Trophoblast cell (in vitro differentiated cells and primary cell): Measurements from ENCODE around the gene WNT3.

Experiments
- DNase-seq, 2 donors: peaks; one replicate each; pipeline ENCODE4 v3.0.0-alpha.2; 2016
- H2AFZ ChIP-seq: 2 replicates; pipeline ENCODE4 v1.6.1; 2013; ENCODE audit warnings: low read length, moderate library complexity, mild to moderate bottlenecking; ENCODE audit not compliant: insufficient read depth, poor library complexity
- H2AK5ac ChIP-seq: 2 replicates; pipeline ENCODE4 v1.6.1; 2013; ENCODE audit warnings: mild to moderate bottlenecking, low read length
- H2BK120ac ChIP-seq: 2 replicates; pipeline ENCODE4 v1.6.1; 2013; ENCODE audit warnings: low read length, mild to moderate bottlenecking, moderate library complexity; ENCODE audit not compliant: insufficient read depth, poor library complexity
- H2BK12ac ChIP-seq: 2 replicates; pipeline ENCODE4 v1.6.1; 2013; ENCODE audit warnings: mild to moderate bottlenecking, low read length, moderate library complexity
- H2BK5ac ChIP-seq: 2 replicates; pipeline ENCODE4 v1.6.1; 2013; ENCODE audit warnings: low read length, low read depth, moderate library complexity, mild to moderate bottlenecking; ENCODE audit not compliant: poor library complexity
- H3K14ac ChIP-seq: 2 replicates; pipeline ENCODE4 v1.6.1; 2013; ENCODE audit warnings: mild to moderate bottlenecking, low read length
- H3K18ac ChIP-seq: 2 replicates; pipeline ENCODE4 v1.6.1; 2013; ENCODE audit warnings: mild to moderate bottlenecking, low read length
- H3K23ac ChIP-seq: 2 replicates; pipeline ENCODE4 v1.6.1; 2013; ENCODE audit warnings: low read length
- H3K27ac ChIP-seq: 2 replicates; pipeline ENCODE4 v1.5.1; 2013; ENCODE audit warnings: low read depth, mild to moderate bottlenecking, inconsistent platforms, low read length, moderate library complexity
- H3K27me3 ChIP-seq: 2 replicates; pipeline ENCODE4 v1.6.1; 2013; ENCODE audit warnings: inconsistent platforms, mild to moderate bottlenecking, low read length, moderate library complexity; ENCODE audit not compliant: insufficient read depth
- H3K36me3 ChIP-seq, 2 experiments: 1 replicate in 1 of 2; 2 replicates in 1 of 2; pipeline ENCODE4 v1.6.1; 2013; ENCODE audit warnings: low read length in 2 of 2, mild to moderate bottlenecking in 2 of 2, moderate library complexity in 1 of 2; ENCODE audit not compliant: insufficient read depth in 2 of 2, control insufficient read depth in 1 of 2
- H3K4ac ChIP-seq: 2 replicates; pipeline ENCODE4 v1.6.1; 2013; ENCODE audit warnings: low read depth, mild to moderate bottlenecking, low read length, moderate library complexity
- H3K4me1 ChIP-seq, 2 experiments: 1 replicate in 1 of 2; 2 replicates in 1 of 2; pipeline ENCODE4 v1.6.1; 2013; ENCODE audit warnings: low read length in 2 of 2, mild to moderate bottlenecking in 2 of 2, moderate library complexity in 1 of 2; ENCODE audit not compliant: insufficient read depth in 2 of 2, control insufficient read depth in 1 of 2
- H3K4me2 ChIP-seq: 2 replicates; pipeline ENCODE4 v1.6.1; 2013; ENCODE audit warnings: inconsistent platforms, mild to moderate bottlenecking, low read length, moderate library complexity
- H3K4me3 ChIP-seq: 2 replicates; pipeline ENCODE4 v1.5.1; 2013; ENCODE audit warnings: mild to moderate bottlenecking, low read depth, low read length, inconsistent platforms
- H3K79me1 ChIP-seq: one replicate; pipeline ENCODE4 v1.6.1; 2013; ENCODE audit warnings: low read length
- H3K79me2 ChIP-seq: 2 replicates; pipeline ENCODE4 v1.6.1; 2013; ENCODE audit warnings: low read length, mild to moderate bottlenecking; ENCODE audit not compliant: control insufficient read depth, insufficient read depth, poor library complexity
- H3K9ac ChIP-seq: 2 replicates; pipeline ENCODE4 v1.6.1; 2013; ENCODE audit warnings: mild to moderate bottlenecking, low read length
- H3K9me3 ChIP-seq: 2 replicates; pipeline ENCODE4 v1.6.1; 2013; ENCODE audit warnings: low read depth, mild to moderate bottlenecking, control low read depth, inconsistent platforms, low read length; ENCODE audit not compliant: insufficient read depth
- H4K12ac ChIP-seq: 2 replicates; pipeline ENCODE4 v1.6.1; 2013; ENCODE audit warnings: low read depth, mild to moderate bottlenecking, low read length, moderate library complexity
- H4K8ac ChIP-seq: 2 replicates; pipeline ENCODE4 v1.6.1; 2013; ENCODE audit warnings: low read depth, mild to moderate bottlenecking, low read length, moderate library complexity
- H4K91ac ChIP-seq: one replicate; pipeline ENCODE4 v1.6.1; 2013; ENCODE audit warnings: low read depth, mild to moderate bottlenecking, low read length, moderate library complexity
- WGBS: extraction: QIAGEN DNeasy Blood & Tissue Kit; methylation state at CpG from one replicate; pipeline ENCODE4 v1.1.7; 2013; ENCODE audit warnings: missing lambda C conversion rate; ENCODE audit not compliant: insufficient read length, insufficient coverage; ENCODE audit errors: extremely low coverage; 5-methylcytosine and 5-hydroxymethylcytosine counted together

The WNT3 gene

GRCh38 chr17:46736100-46736499 is 82.4 kb downstream of the WNT3 start:
- Histone ChIP-seq H3K14ac (no peak overlapping the region), H4K8ac (no peak overlapping the region), H2AK5ac (no peak overlapping the region), H3K23ac (no peak overlapping the region), H3K4me2 (no peak overlapping the region), H3K36me3 (peaks cover 0 to 3% of the 10 kb centered on the region in 2 experiments), H2BK12ac (no peak overlapping the region), H4K91ac (no peak overlapping the region), H2AFZ (no peak overlapping the region), H3K4me3 (no peak overlapping the region), H4K12ac (no peak overlapping the region), H3K27me3 (no peaks in the 10 kb centered on the region), H3K9me3 (no peaks in the 10 kb centered on the region), H3K9ac (no peak overlapping the region), H2BK5ac (no peak overlapping the region), H3K4ac (no peak overlapping the region), H3K27ac (no peak overlapping the region), H2BK120ac (no peak overlapping the region), H3K4me1 (no peaks in the 10 kb centered on the region), H3K79me2 (no peaks in the 10 kb centered on the region), H3K79me1 (no peaks in the 10 kb centered on the region), H3K18ac (no peak overlapping the region)
- no peak for DNase-seq

- no CpG with 5 or more reads among the region's 1 CpG for WGBS
- Histone ChIP-seq H3K27me3 (no peaks in the 10 kb centered on the region), H2AK5ac (no peak overlapping the region), H3K36me3 (peaks cover 0 to 3% of the 10 kb centered on the region in 2 experiments), H4K91ac (no peak overlapping the region), H3K9me3 (no peaks in the 10 kb centered on the region), H3K79me2 (no peaks in the 10 kb centered on the region), H3K4me1 (no peaks in the 10 kb centered on the region), H2BK12ac (no peak overlapping the region), H3K9ac (no peak overlapping the region), H2AFZ (no peak overlapping the region), H3K79me1 (no peaks in the 10 kb centered on the region), H4K12ac (no peak overlapping the region), H3K14ac (no peak overlapping the region), H3K4ac (no peak overlapping the region), H2BK120ac (no peak overlapping the region), H3K27ac (no peak overlapping the region), H2BK5ac (no peak overlapping the region), H3K23ac (no peak overlapping the region), H3K4me3 (no peak overlapping the region), H3K18ac (no peak overlapping the region), H3K4me2 (no peak overlapping the region), H4K8ac (no peak overlapping the region)
- DNase-seq, result no peak
These were observed 84.5 kb downstream of the WNT3 start for GRCh38 chr17:46733837-46734475.

GRCh38 chr17:46732754-46733398 is 85.6 kb downstream of the WNT3 start:
- DNase-seq, result no peak
- Histone ChIP-seq H3K4me3 (no peak overlapping the region), H3K4me2 (no peak overlapping the region), H3K4ac (no peak overlapping the region), H2AFZ (no peak overlapping the region), H3K9me3 (no peaks in the 10 kb centered on the region), H3K18ac (no peak overlapping the region), H3K79me1 (no peaks in the 10 kb centered on the region), H2BK120ac (no peak overlapping the region), H3K23ac (no peak overlapping the region), H3K9ac (no peak overlapping the region), H3K27me3 (no peaks in the 10 kb centered on the region), H3K4me1 (no peaks in the 10 kb centered on the region), H3K79me2 (no peaks in the 10 kb centered on the region), H3K36me3 (peaks cover 0 to 3% of the 10 kb centered on the region in 2 experiments), H2AK5ac (no peak overlapping the region), H4K12ac (no peak overlapping the region), H2BK5ac (no peak overlapping the region), H4K91ac (no peak overlapping the region), H4K8ac (no peak overlapping the region), H2BK12ac (no peak overlapping the region), H3K27ac (no peak overlapping the region), H3K14ac (no peak overlapping the region)
- no CpG with 5 or more reads among the region's 7 CpGs for WGBS

- no peak overlapping the region for H2BK12ac ChIP-seq
- no peak overlapping the region for H2BK120ac ChIP-seq
- H3K36me3 ChIP-seq, result peaks cover 0 to 3% of the 10 kb centered on the region in 2 experiments
These were observed 86.3 kb downstream of the WNT3 start for GRCh38 chr17:46732160-46732559.

More at GRCh38 chr17:46732160-46732559, 86.3 kb downstream of the WNT3 start:
- no peak overlapping the region for H2AFZ ChIP-seq
- H3K27ac ChIP-seq, result no peak overlapping the region
- H2AK5ac ChIP-seq, result no peak overlapping the region
- H3K4me1 ChIP-seq, result no peaks in the 10 kb centered on the region
- no CpG with 5 or more reads among the region's 1 CpG for WGBS
- H3K23ac ChIP-seq, result no peak overlapping the region
- H4K91ac ChIP-seq, result no peak overlapping the region
- no peak overlapping the region for H3K4me3 ChIP-seq
- H3K79me2 ChIP-seq, result no peaks in the 10 kb centered on the region
- DNase-seq, result no peak
- no peak overlapping the region for H3K18ac ChIP-seq
- no peak overlapping the region for H2BK5ac ChIP-seq
- H3K9ac ChIP-seq, result no peak overlapping the region
- H3K9me3 ChIP-seq, result no peaks in the 10 kb centered on the region
- H3K4ac ChIP-seq, result no peak overlapping the region
- H3K4me2 ChIP-seq, result no peak overlapping the region
- no peaks in the 10 kb centered on the region for H3K79me1 ChIP-seq
- no peak overlapping the region for H4K8ac ChIP-seq
- no peaks in the 10 kb centered on the region for H3K27me3 ChIP-seq
- H3K14ac ChIP-seq, result no peak overlapping the region
- H4K12ac ChIP-seq, result no peak overlapping the region
